Neutrophil (primary cell): Measurements from ENCODE around the gene ITGB4.

Experiments
- H3K27ac ChIP-seq: fragments of 200-600 bp; sonication (generic); 2 replicates; pipeline ENCODE4 v1.5.1; 2016; ENCODE audit warnings: mild to moderate bottlenecking, moderate library complexity
- H3K27me3 ChIP-seq: fragments of 200-600 bp; sonication (generic); 2 replicates; pipeline ENCODE4 v1.6.0; 2016; ENCODE audit warnings: mild to moderate bottlenecking
- H3K36me3 ChIP-seq: fragments of 200-600 bp; sonication (generic); 2 replicates; pipeline ENCODE4 v1.5.1; 2017
- H3K4me1 ChIP-seq, 2 experiments: fragments of 200-600 bp in 1 of 2; sonication (generic) in 1 of 2; 1 replicate in 1 of 2; 2 replicates in 1 of 2; pipeline versions ENCODE4 v1.5.1 to v1.6.1; 2013 to 2016; ENCODE audit warnings: low read depth in 1 of 2, low read length in 1 of 2, mild to moderate bottlenecking in 1 of 2, moderate library complexity in 1 of 2; ENCODE audit not compliant: control insufficient read depth in 1 of 2, insufficient read depth in 1 of 2
- H3K4me3 ChIP-seq, 2 experiments: fragments of 200-600 bp in 1 of 2; sonication (generic) in 1 of 2; 1 replicate in 1 of 2; 2 replicates in 1 of 2; pipeline ENCODE4 v1.5.1; 2013 to 2016; ENCODE audit warnings: low read depth in 1 of 2, low read length in 1 of 2, mild to moderate bottlenecking in 1 of 2, moderate library complexity in 1 of 2
- H3K9me3 ChIP-seq: fragments of 200-600 bp; sonication (generic); 2 replicates; pipeline ENCODE4 v1.5.1; 2016
- TF ChIP-seq, protein P1 (sequence below): fragments of 200-600 bp; sonication (generic); IDR thresholded peaks from 2 replicates; pipeline ENCODE4 v1.5.1; 2016; ENCODE audit warnings: antibody characterized with exemption

The ITGB4 gene

GRCh38 chr17:75799402-75799801, 78.1 kb downstream of the ITGB4 start:
- H3K4me1 ChIP-seq: no peaks in the 10 kb centered on the region
- no peaks in the 10 kb centered on the region for H3K9me3 ChIP-seq
- peaks cover 4% of the 10 kb centered on the region for H3K36me3 ChIP-seq
- no peaks in the 10 kb centered on the region for H3K27me3 ChIP-seq
- no peak overlapping the region for H3K4me3 ChIP-seq
- H3K27ac ChIP-seq: no peak overlapping the region
- TF ChIP-seq, protein P1, sequence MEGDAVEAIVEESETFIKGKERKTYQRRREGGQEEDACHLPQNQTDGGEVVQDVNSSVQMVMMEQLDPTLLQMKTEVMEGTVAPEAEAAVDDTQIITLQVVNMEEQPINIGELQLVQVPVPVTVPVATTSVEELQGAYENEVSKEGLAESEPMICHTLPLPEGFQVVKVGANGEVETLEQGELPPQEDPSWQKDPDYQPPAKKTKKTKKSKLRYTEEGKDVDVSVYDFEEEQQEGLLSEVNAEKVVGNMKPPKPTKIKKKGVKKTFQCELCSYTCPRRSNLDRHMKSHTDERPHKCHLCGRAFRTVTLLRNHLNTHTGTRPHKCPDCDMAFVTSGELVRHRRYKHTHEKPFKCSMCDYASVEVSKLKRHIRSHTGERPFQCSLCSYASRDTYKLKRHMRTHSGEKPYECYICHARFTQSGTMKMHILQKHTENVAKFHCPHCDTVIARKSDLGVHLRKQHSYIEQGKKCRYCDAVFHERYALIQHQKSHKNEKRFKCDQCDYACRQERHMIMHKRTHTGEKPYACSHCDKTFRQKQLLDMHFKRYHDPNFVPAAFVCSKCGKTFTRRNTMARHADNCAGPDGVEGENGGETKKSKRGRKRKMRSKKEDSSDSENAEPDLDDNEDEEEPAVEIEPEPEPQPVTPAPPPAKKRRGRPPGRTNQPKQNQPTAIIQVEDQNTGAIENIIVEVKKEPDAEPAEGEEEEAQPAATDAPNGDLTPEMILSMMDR: no peak

DNA sequence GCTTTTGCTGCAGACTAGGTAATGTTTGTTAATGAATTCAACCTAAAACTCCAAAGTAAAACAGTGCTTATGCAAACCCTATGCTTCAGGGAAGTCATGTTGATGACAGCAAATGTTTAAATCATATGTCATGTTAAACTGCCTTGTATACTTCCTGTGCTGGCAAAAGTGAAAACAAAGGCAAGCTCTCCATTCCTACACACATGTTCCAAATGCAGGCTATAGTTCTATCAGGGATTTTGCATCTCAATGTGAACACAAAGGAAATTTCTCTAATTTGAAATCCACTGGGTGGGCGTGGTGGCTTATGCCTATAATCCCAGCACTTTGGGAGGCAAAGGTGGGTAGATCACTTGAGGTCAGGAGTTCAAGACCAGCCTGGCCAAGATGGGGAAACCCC, 82.6 kb downstream of the ITGB4 start:
- Histone ChIP-seq H3K36me3 (peaks cover 4% of the 10 kb centered on the region), H3K4me3 (no peak overlapping the region), H3K27me3 (no peaks in the 10 kb centered on the region), H3K4me1 (no peaks in the 10 kb centered on the region), H3K27ac (no peak overlapping the region), H3K9me3 (no peaks in the 10 kb centered on the region)
- TF ChIP-seq, protein P1: no peak

DNA sequence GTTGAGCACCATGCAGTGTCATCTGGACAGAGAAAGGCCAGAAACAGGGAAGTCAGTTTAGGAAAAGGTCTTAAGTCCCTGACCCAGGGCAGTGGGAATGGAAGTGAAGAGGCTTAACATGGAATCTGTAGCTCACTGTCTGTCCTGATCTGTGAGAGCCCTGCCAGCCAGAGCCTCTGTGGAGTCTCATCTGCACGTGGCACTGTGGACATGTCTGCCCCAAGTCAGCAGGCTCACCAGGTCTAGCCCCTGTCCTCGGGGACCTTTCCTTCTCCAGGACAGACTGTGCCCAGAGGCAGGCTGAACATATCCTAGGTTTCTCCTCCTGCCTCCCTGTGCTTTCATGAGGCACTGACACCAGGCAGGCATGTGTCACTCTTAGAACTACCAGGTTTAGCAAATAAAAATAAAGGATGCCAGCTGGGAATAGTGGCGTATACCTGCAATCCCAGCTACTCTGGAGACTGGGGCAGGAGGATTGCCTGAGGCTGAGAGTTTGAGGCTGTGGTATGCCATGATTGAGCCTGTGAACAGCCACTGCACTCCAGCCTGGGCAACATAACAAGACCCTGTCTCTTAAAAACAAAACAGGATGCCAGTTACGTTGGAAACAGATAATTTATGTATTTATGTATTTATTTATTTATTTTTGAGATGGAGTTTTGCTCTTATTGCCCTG, 85.7 kb downstream of the ITGB4 start:
- no peaks in the 10 kb centered on the region for H3K4me1 ChIP-seq
- no peak overlapping the region for H3K27ac ChIP-seq
- no peak overlapping the region for H3K4me3 ChIP-seq
- H3K9me3 ChIP-seq: no peaks in the 10 kb centered on the region
- TF ChIP-seq, protein P1: no peak
- no peaks in the 10 kb centered on the region for H3K27me3 ChIP-seq
- H3K36me3 ChIP-seq: peaks cover 22% of the 10 kb centered on the region
